Measurements from ENCODE around the gene PPP1R13B. TPM values are rescaled to one million over a fixed set of nuclear protein-coding genes. Genes with fewer than 3 reads are reported as not detected.
A peak's percentile ranks its signal among the peaks of the same experiment; 100 is the strongest.

PPP1R13B gene
- total RNA-seq, 2 donors from 2014 or later: 18.2 to 22.6 TPM

- H3K27me3 Mint-ChIP-seq: no peaks in the 10 kb centered on the region
- H3K36me3 Mint-ChIP-seq (ENCODE audit: low read depth): no peaks in the 10 kb centered on the region
- DNase-seq: no peak
- no peaks in the 10 kb centered on the region for H3K9me3 ChIP-seq (ENCODE audit: control insufficient read depth, low read length, poor library complexity, severe bottlenecking)
- H3K4me1 Mint-ChIP-seq: peaks cover 4% of the 10 kb centered on the region
- no peak for ATAC-seq
- H3K4me3 Mint-ChIP-seq: no peak overlapping the region
- H3K27ac Mint-ChIP-seq: no peak overlapping the region
Measured at GRCh38 chr14:103743691-103744090, 103.7 kb downstream of the PPP1R13B start.

- no peaks in the 10 kb centered on the region for H3K27me3 Mint-ChIP-seq
- peak overlapping the region; percentile 2 for H3K27ac Mint-ChIP-seq
- no peak overlapping the region for H3K4me3 Mint-ChIP-seq
- H3K36me3 Mint-ChIP-seq (ENCODE audit: low read depth): no peaks in the 10 kb centered on the region
- H3K9me3 ChIP-seq (ENCODE audit: control insufficient read depth, low read length, poor library complexity, severe bottlenecking): no peaks in the 10 kb centered on the region
- no peak for DNase-seq
- no peak for ATAC-seq
- no peaks in the 10 kb centered on the region for H3K4me1 Mint-ChIP-seq
Measured at GRCh38 chr14:103742499-103743255, 104.7 kb downstream of the PPP1R13B start.

- DNase-seq (no peak), ATAC-seq (no peak)
- no peak overlapping the region for H3K4me3 Mint-ChIP-seq
- no peaks in the 10 kb centered on the region for H3K4me1 Mint-ChIP-seq
- no peaks in the 10 kb centered on the region for H3K9me3 ChIP-seq (ENCODE audit: control insufficient read depth, low read length, poor library complexity, severe bottlenecking)
- H3K27me3 Mint-ChIP-seq: no peaks in the 10 kb centered on the region
- no peaks in the 10 kb centered on the region for H3K36me3 Mint-ChIP-seq (ENCODE audit: low read depth)
- peak overlapping the region; percentile 32 for H3K27ac Mint-ChIP-seq
Measured at GRCh38 chr14:103741876-103742275, 105.5 kb downstream of the PPP1R13B start.

- Mint-ChIP-seq H3K27me3 (no peaks in the 10 kb centered on the region), H3K27ac (peak overlapping the region; percentile 32), H3K4me1 (no peaks in the 10 kb centered on the region), H3K4me3 (no peak overlapping the region), H3K36me3 (ENCODE audit: low read depth) (no peaks in the 10 kb centered on the region)
- DNase-seq (no peak), ATAC-seq (no peak)
- no peaks in the 10 kb centered on the region for H3K9me3 ChIP-seq (ENCODE audit: control insufficient read depth, low read length, poor library complexity, severe bottlenecking)
Measured at GRCh38 chr14:103740991-103741689, 106.2 kb downstream of the PPP1R13B start.

GRCh38 chr14:103739793-103740501, 107.4 kb downstream of the PPP1R13B start:
- Mint-ChIP-seq H3K27ac (no peak overlapping the region), H3K4me1 (no peaks in the 10 kb centered on the region), H3K36me3 (ENCODE audit: low read depth) (no peaks in the 10 kb centered on the region), H3K27me3 (no peaks in the 10 kb centered on the region), H3K4me3 (no peak overlapping the region)
- DNase-seq (no peak), ATAC-seq (no peak)
- H3K9me3 ChIP-seq (ENCODE audit: control insufficient read depth, low read length, poor library complexity, severe bottlenecking): no peaks in the 10 kb centered on the region

GRCh38 chr14:103739466-103739792, 107.9 kb downstream of the PPP1R13B start:
- Mint-ChIP-seq H3K4me3 (no peak overlapping the region), H3K36me3 (ENCODE audit: low read depth) (no peaks in the 10 kb centered on the region), H3K4me1 (no peaks in the 10 kb centered on the region), H3K27ac (no peak overlapping the region), H3K27me3 (no peaks in the 10 kb centered on the region)
- H3K9me3 ChIP-seq (ENCODE audit: control insufficient read depth, low read length, poor library complexity, severe bottlenecking): no peaks in the 10 kb centered on the region
- no peak for DNase-seq
- no peak for ATAC-seq

GRCh38 chr14:103738701-103739451, 108.5 kb downstream of the PPP1R13B start:
- H3K4me3 Mint-ChIP-seq: no peak overlapping the region
- no peaks in the 10 kb centered on the region for H3K4me1 Mint-ChIP-seq
- no peaks in the 10 kb centered on the region for H3K36me3 Mint-ChIP-seq (ENCODE audit: low read depth)
- no peak overlapping the region for H3K27ac Mint-ChIP-seq
- H3K9me3 ChIP-seq (ENCODE audit: control insufficient read depth, low read length, poor library complexity, severe bottlenecking): no peaks in the 10 kb centered on the region
- ATAC-seq (no peak), DNase-seq (no peak)
- no peaks in the 10 kb centered on the region for H3K27me3 Mint-ChIP-seq

GRCh38 chr14:103738166-103738565, 109.2 kb downstream of the PPP1R13B start:
- no peak overlapping the region for H3K27ac Mint-ChIP-seq

GRCh38 chr14:103737432-103738045, 109.8 kb downstream of the PPP1R13B start:
- DNase-seq: no peak
- H3K4me1 Mint-ChIP-seq: no peaks in the 10 kb centered on the region
- no peaks in the 10 kb centered on the region for H3K36me3 Mint-ChIP-seq (ENCODE audit: low read depth)
- H3K27ac Mint-ChIP-seq: no peak overlapping the region
- no peaks in the 10 kb centered on the region for H3K9me3 ChIP-seq (ENCODE audit: control insufficient read depth, low read length, poor library complexity, severe bottlenecking)
- no peak overlapping the region for H3K4me3 Mint-ChIP-seq
- ATAC-seq: no peak
- no peaks in the 10 kb centered on the region for H3K27me3 Mint-ChIP-seq

More at GRCh38 chr14:103738166-103738565, 109.2 kb downstream of the PPP1R13B start:
- no peaks in the 10 kb centered on the region for H3K9me3 ChIP-seq (ENCODE audit: control insufficient read depth, low read length, poor library complexity, severe bottlenecking)
- Mint-ChIP-seq H3K36me3 (ENCODE audit: low read depth) (no peaks in the 10 kb centered on the region), H3K4me1 (no peaks in the 10 kb centered on the region), H3K4me3 (no peak overlapping the region), H3K27me3 (no peaks in the 10 kb centered on the region)
- DNase-seq (no peak), ATAC-seq (no peak)

GRCh38 chr14:103736546-103737431, 110.6 kb downstream of the PPP1R13B start:
- H3K27me3 Mint-ChIP-seq: no peaks in the 10 kb centered on the region
- no peak for DNase-seq
- no peaks in the 10 kb centered on the region for H3K9me3 ChIP-seq (ENCODE audit: control insufficient read depth, low read length, poor library complexity, severe bottlenecking)
- H3K27ac Mint-ChIP-seq: no peak overlapping the region
- H3K4me3 Mint-ChIP-seq: no peak overlapping the region
- H3K36me3 Mint-ChIP-seq (ENCODE audit: low read depth): no peaks in the 10 kb centered on the region
- H3K4me1 Mint-ChIP-seq: no peaks in the 10 kb centered on the region
- no peak for ATAC-seq

- ATAC-seq: no peak
- DNase-seq: no peak
- H3K4me3 Mint-ChIP-seq: no peak overlapping the region
- no peaks in the 10 kb centered on the region for H3K27me3 Mint-ChIP-seq
- H3K27ac Mint-ChIP-seq: no peak overlapping the region
- H3K36me3 Mint-ChIP-seq (ENCODE audit: low read depth): no peaks in the 10 kb centered on the region
- no peaks in the 10 kb centered on the region for H3K9me3 ChIP-seq (ENCODE audit: control insufficient read depth, low read length, poor library complexity, severe bottlenecking)
- no peaks in the 10 kb centered on the region for H3K4me1 Mint-ChIP-seq
Measured at GRCh38 chr14:103735815-103736545, 111.4 kb downstream of the PPP1R13B start.
